K562 (cell line): ENCODE results near the gene BICDL1. TPM values are rescaled to one million over a fixed set of nuclear protein-coding genes. Genes with fewer than 3 reads are reported as not detected.

ENCODE experiments used
- ATAC-seq: fragments of 200-7000 bp; cut with Tn5 transposase; 3 replicates; pipeline ENCODE4 v1.9.1; 2020; ENCODE audit warnings: moderate library complexity
- BruUV-seq: library from RNA; stranded (reverse); fragments of 400-500 nt; replicated peaks from 2 replicates; lab custom pipeline; 2021; lab: Mats Ljungman, UMichigan
- CTCF ChIA-PET: fragments of 300-600 bp; formaldehyde crosslinking; extraction: SDS; loops from one replicate; lab custom pipeline; 2021; ENCODE audit warnings: low intra/inter-chr PET ratio; lab: Yijun Ruan, JAX
- POLR2A ChIA-PET: fragments of 300-600, 350-650 bp; sonication (Branson Sonifier 250); formaldehyde crosslinking; extraction: SDS; loops from one replicate; lab custom pipeline; 2021; ENCODE audit warnings: antibody characterized with exemption, inconsistent platforms; lab: Yijun Ruan, JAX
- DNase-seq, 4 experiments: peaks; one replicate each; pipeline versions ENCODE4 v3.0.0 to v3.0.0-alpha.2; 2011 to 2018; ENCODE audit warnings: low spot score in 3 of 4, mixed read lengths in 3 of 4; ENCODE audit errors: extremely low read depth in 1 of 4
- FAIRE-seq: peaks from 2 replicates; lab custom pipeline; 2011; peaks lifted over from hg19 to GRCh38; lab: Jason Lieb, UNC
- H2AFZ ChIP-seq: 2 replicates; pipeline ENCODE4 v1.6.0; 2011; ENCODE audit warnings: low read depth, low read length, control low read depth, inconsistent platforms
- H3K27ac ChIP-seq: fragments of 200-600 bp; 3 replicates; pipeline ENCODE4 v1.8.0; 2011; ENCODE audit warnings: low read depth, mild to moderate bottlenecking, control low read depth, inconsistent platforms, low read length, moderate library complexity, mixed read lengths; ENCODE audit errors: extremely low read depth
- H3K27me3 ChIP-seq, 2 experiments: fragments of 300-600 bp in 1 of 2; 2 replicates in 1 of 2; 3 replicates in 1 of 2; pipeline versions ENCODE4 v1.6.0 to v1.8.0; 2011; ENCODE audit warnings: inconsistent platforms in 2 of 2, low read length in 2 of 2, mild to moderate bottlenecking in 1 of 2, mixed read lengths in 1 of 2, moderate library complexity in 1 of 2; ENCODE audit not compliant: control insufficient read depth in 2 of 2, insufficient read depth in 2 of 2
- H3K36me3 ChIP-seq: fragments of 300-600 bp; 3 replicates; pipeline ENCODE4 v1.8.0; 2011; ENCODE audit warnings: mild to moderate bottlenecking, low read length, inconsistent platforms; ENCODE audit not compliant: control insufficient read depth, insufficient read depth
- H3K4me1 ChIP-seq, 2 experiments: fragments of 200-600 bp in 1 of 2; replicated peaks in 1 of 2; 2 replicates in 1 of 2; 3 replicates in 1 of 2; pipeline versions ENCODE4 v1.5.1 to v1.8.0; 2011; ENCODE audit warnings: inconsistent platforms in 2 of 2, low read length in 2 of 2, mild to moderate bottlenecking in 1 of 2, mixed read lengths in 1 of 2, moderate library complexity in 1 of 2; ENCODE audit not compliant: control insufficient read depth in 2 of 2, insufficient read depth in 2 of 2
- H3K4me2 ChIP-seq: 2 replicates; pipeline ENCODE4 v1.6.1; 2011; ENCODE audit warnings: low read length, control low read depth, inconsistent platforms, mixed read lengths; ENCODE audit not compliant: insufficient read depth
- H3K4me3 ChIP-seq: fragments of 200-600 bp; sonication (generic), shearing (Covaris generic); 2 replicates; pipeline ENCODE4 v1.5.1; 2016; ENCODE audit warnings: control low read depth, inconsistent platforms
- H3K79me2 ChIP-seq: fragments of 200-600 bp; 3 replicates; pipeline ENCODE4 v1.8.0; 2011; ENCODE audit warnings: low read length, inconsistent platforms; ENCODE audit not compliant: control insufficient read depth, insufficient read depth
- H3K9ac ChIP-seq, 2 experiments: 2 replicates each; pipeline versions ENCODE4 v1.6.0 to v1.6.1; 2011; ENCODE audit warnings: low read depth in 2 of 2, low read length in 2 of 2, control low read depth in 1 of 2, inconsistent platforms in 1 of 2, mild to moderate bottlenecking in 1 of 2, mixed read lengths in 1 of 2; ENCODE audit not compliant: insufficient read depth in 1 of 2
- H3K9me1 ChIP-seq: one replicate; pipeline ENCODE4 v1.6.0; 2011; ENCODE audit warnings: inconsistent platforms, mild to moderate bottlenecking, low read length, moderate library complexity; ENCODE audit not compliant: control insufficient read depth, insufficient read depth
- H3K9me3 ChIP-seq: replicated peaks from 2 replicates; pipeline ENCODE4 v1.5.1; 2011; ENCODE audit warnings: low read depth, low read length, inconsistent platforms; ENCODE audit not compliant: control insufficient read depth, insufficient read depth
- H4K20me1 ChIP-seq: replicated peaks from 2 replicates; pipeline ENCODE4 v1.6.1; 2011; ENCODE audit warnings: low read length, inconsistent platforms, mixed read lengths; ENCODE audit not compliant: control insufficient read depth, insufficient read depth
- CREM ChIP-seq: IDR thresholded peaks from 2 replicates; pipeline ENCODE4 v1.6.1; 2014; ENCODE audit warnings: antibody characterized with exemption, low read depth
- DMBX1 ChIP-seq: fragments of 250-450 bp; sonication (Bioruptor Pico); IDR thresholded peaks from 2 replicates; pipeline ENCODE4 v1.8.0; 2022; ENCODE audit warnings: inconsistent platforms, mild to moderate bottlenecking, moderate library complexity, borderline replicate concordance
- MAZ ChIP-seq, 2 experiments: fragments of 450-650 bp in 1 of 2; sonication (generic) in 1 of 2; formaldehyde crosslinking; IDR thresholded peaks in 1 of 2; conservative IDR thresholded peaks in 1 of 2; 2 replicates each; pipeline versions ENCODE4 v1.4.0 to v1.5.0; 2020; ENCODE audit warnings: mild to moderate bottlenecking in 1 of 2, missing genetic modification reagents in 1 of 2
- MIER1 ChIP-seq: fragments of 450-650 bp; IDR thresholded peaks from 2 replicates; pipeline ENCODE4 v1.6.1; 2016; ENCODE audit warnings: antibody characterized with exemption, mild to moderate bottlenecking, low read depth
- MXI1 ChIP-seq: IDR thresholded peaks from 2 replicates; pipeline ENCODE4 v1.6.1; 2011; ENCODE audit warnings: low read depth, mild to moderate bottlenecking, improper control_type of control experiment, low read length
- NBN ChIP-seq: fragments of 450-650 bp; IDR thresholded peaks from 2 replicates; pipeline ENCODE4 v1.6.1; 2016; ENCODE audit warnings: low read depth, mild to moderate bottlenecking
- SRF ChIP-seq, 2 experiments: fragments of 250-450, 450-650 bp in 1 of 2; sonication (Bioruptor Pico) in 1 of 2; sonication (generic) in 1 of 2; formaldehyde crosslinking; IDR thresholded peaks; 2 replicates each; pipeline versions ENCODE4 v1.5.0 to v1.5.1; 2020 to 2022; ENCODE audit warnings: mild to moderate bottlenecking in 1 of 2, missing genetic modification reagents in 1 of 2
- UBTF ChIP-seq, 2 experiments: IDR thresholded peaks; 2 replicates each; pipeline ENCODE4 v1.6.1; 2012; ENCODE audit warnings: improper control_type of control experiment in 2 of 2, low read depth in 2 of 2, low read length in 2 of 2, borderline replicate concordance in 1 of 2
- YY1 ChIP-seq, 3 experiments: IDR thresholded peaks; 2 replicates each; pipeline ENCODE4 v1.6.1; 2011; ENCODE audit warnings: low read length in 2 of 3, mild to moderate bottlenecking in 2 of 3, moderate library complexity in 2 of 3, borderline replicate concordance in 1 of 3, control low read depth in 1 of 3, low read depth in 1 of 3; ENCODE audit not compliant: insufficient read depth in 3 of 3, insufficient replicate concordance in 2 of 3, control insufficient read depth in 1 of 3, insufficient read length in 1 of 3; ENCODE audit errors: extremely low read depth in 1 of 3
- ZNF395 ChIP-seq: fragments of 200-800 bp; sonication (Bioruptor generic); IDR thresholded peaks from 2 replicates; pipeline ENCODE4 v1.6.1; 2017; ENCODE audit warnings: missing genetic modification characterization, missing compliant biosample characterization
- ZNF511 ChIP-seq: sonication (generic); formaldehyde crosslinking; IDR thresholded peaks from 2 replicates; pipeline ENCODE4 v1.8.0; 2022; ENCODE audit warnings: mild to moderate bottlenecking, missing genetic modification reagents
- ZNF584 ChIP-seq: fragments of 200-800 bp; sonication (Bioruptor generic); IDR thresholded peaks from 2 replicates; pipeline ENCODE4 v1.6.1; 2016; ENCODE audit warnings: low read depth, mild to moderate bottlenecking, missing genetic modification characterization, missing compliant biosample characterization
- ZNF766 ChIP-seq: fragments of 200-800 bp; sonication (Bioruptor generic); conservative IDR thresholded peaks from 2 replicates; pipeline ENCODE4 v1.6.1; 2016; ENCODE audit warnings: missing genetic modification characterization, missing compliant biosample characterization
- WGBS: fragments of 100-300 bp; shearing (Covaris generic); methylation state at CpG from one replicate; pipeline ENCODE4 v1.1.6; 2016; ENCODE audit warnings: low coverage, mixed read lengths; ENCODE audit not compliant: insufficient coverage; ENCODE audit errors: missing lambda C conversion rate; 5-methylcytosine and 5-hydroxymethylcytosine counted together
- in situ Hi-C: fragments of 300-500 bp; cut with MboI; formaldehyde crosslinking; loops from 4 replicates; pipeline ENCODE4 v1.15.0; 2018; ENCODE audit warnings: inconsistent platforms, mixed read lengths
- intact Hi-C: fragments of 100-400 bp; cut with micrococcal nuclease; formaldehyde crosslinking; loops from 2 replicates; pipeline ENCODE4 v1.14.2; 2022
- polyA plus RNA-seq, 8 experiments: library from polyadenylated mRNA; depleted of rRNA in 4 of 8; stranded (reverse) in 5 of 8; unstranded in 3 of 8; fragments of >200 nt; fragmentation: Nextera tagmentation in 2 of 8; fragmentation: Illumina TruSeq in 1 of 8; extraction: Ambion mirVana in 2 of 8; extraction: Trizol in 1 of 8; gene quantifications; 2 replicates each; pipeline versions ENCODE4 v1.2.1 to v1.2.3, GENCODE V29; 2011 to 2014; ENCODE audit warnings: inconsistent platforms in 1 of 8, missing spikeins in 1 of 8
- total RNA-seq, 7 experiments: library from RNA; depleted of rRNA in 6 of 7; stranded (reverse); fragments of >200 nt in 6 of 7; fragmentation: Illumina TruSeq in 2 of 7; extraction: Trizol in 2 of 7; gene quantifications; 2 replicates each; pipeline versions ENCODE4 v1.2.1 to v1.2.3, GENCODE V29; 2011 to 2021; ENCODE audit warnings: low replicate concordance in 1 of 7

Gene BICDL1
- total and polyA plus RNA-seq, 9 of the 15 experiments (the other 6 are each of a cell fraction or from before 2014, with no cell fraction given), result 0.06 to 2.0 (median 0.58) TPM

GRCh38 chr12:119989731-119990381 lies 820 bp downstream of the BICDL1 start:
- ChIA-PET CTCF (interaction anchor here (0.6 kb wide), 1 partner anchor 96 kb away, joined by 3 read pairs; no protein-coding TSS in a partner anchor), POLR2A (interaction anchor here (0.7 to 2.6 kb wide), 6 partner anchors 17 to 308 kb away, joined by 3 to 15 read pairs (median 4); partner anchors contain the start of genes RNU4-1 and RNU4-2)
- H3K9me3 ChIP-seq, result no peaks in the 10 kb centered on the region
- peaks cover 12 to 17% of the 10 kb centered on the region in 2 experiments for H3K27me3 ChIP-seq
- intact Hi-C loops (loop anchor here (5.0 kb wide), 1 partner anchor 97 kb away; no protein-coding TSS in a partner anchor), in situ Hi-C loops (no loop called here)
- H3K4me2 ChIP-seq, result peak overlapping the region; percentile 27; the same call in 1 of the 2 replicates
- no peaks in the 10 kb centered on the region for H3K79me2 ChIP-seq
- ATAC-seq (peak; percentile 76), DNase-seq (peak; percentile 78 to 83 (median 82)), FAIRE-seq (no peak)
- no peaks in the 10 kb centered on the region for H3K9me1 ChIP-seq
- peaks cover 5% of the 10 kb centered on the region; the same call in 1 of the 2 replicates for H4K20me1 ChIP-seq
- H2AFZ ChIP-seq, result no peak overlapping the region
- no peaks in the 10 kb centered on the region for H3K36me3 ChIP-seq
- H3K27ac ChIP-seq, result no peak overlapping the region
- no TSS peak for BruUV-seq
- H3K4me1 ChIP-seq, result peaks cover 0 to 20% of the 10 kb centered on the region in 2 experiments; a peak in 2 of 5 replicates
- peak overlapping the region; percentile 16; the same call in 1 of the 2 replicates for H3K4me3 ChIP-seq
- WGBS, result 0% methylated on average over 36 of the region's 79 CpGs
- no peak overlapping the region for H3K9ac ChIP-seq
- TF ChIP-seq SRF (CRISPR knock-in tag; IDR thresholded peaks at IDR 0.05) (peak in 1 of 2 experiments; percentile 59; a peak in 2 of 4 replicates), YY1 (IDR thresholded peaks at IDR 0.05; ENCODE audit: borderline replicate concordance in 1 of 3, control insufficient read depth in 1 of 3, extremely low read depth in 1 of 3, insufficient read depth in 3 of 3, insufficient read length in 1 of 3, insufficient replicate concordance in 2 of 3, low read depth in 1 of 3, low read length in 2 of 3) (peak in 2 of 3 experiments; percentile 25 to 51), NBN (no peak), ZNF766 (peak; percentile 62; the same call in 1 of the 2 replicates), ZNF511 (CRISPR knock-in tag) (peak; percentile 94), ZNF395 (CRISPR knock-in tag) (peak; percentile 71), ZNF584 (CRISPR knock-in tag) (no peak), MAZ (CRISPR knock-in tag; conservative IDR thresholded peaks at IDR 0.05 in 1 of 2, IDR thresholded peaks at IDR 0.05 in 1 of 2) (peak in 1 of 2 experiments; percentile 78; a peak in 2 of 4 replicates), MIER1 (peak; percentile 83), CREM (peak; percentile 39; the same call in 1 of the 2 replicates), UBTF (IDR thresholded peaks at IDR 0.05; ENCODE audit: borderline replicate concordance in 1 of 2, low read depth in 2 of 2, low read length in 2 of 2) (peak; percentile 78 to 96; a peak in 2 of 4 replicates), DMBX1 (CRISPR knock-in tag) (peak; percentile 65; the same call in 1 of the 2 replicates), MXI1 (peak; percentile 69; the same call in 1 of the 2 replicates)
